SK-N-SH (cell line): ENCODE measurements around the gene GRB10.

Experiments
- FOXM1 ChIP-seq: IDR thresholded peaks from 2 replicates; pipeline ENCODE4 v1.4.0; 2012; ENCODE audit warnings: low read depth, mild to moderate bottlenecking
- POLR2AphosphoS5 ChIP-seq: IDR thresholded peaks from 2 replicates; pipeline ENCODE4 v1.6.1; 2012; ENCODE audit warnings: low read depth, low read length
- TF ChIP-seq, protein P1 (sequence below): fragments of 150-350 bp; IDR thresholded peaks from 2 replicates; pipeline ENCODE4 v1.6.1; 2017; ENCODE audit warnings: antibody characterized with exemption, low read length, low read depth, borderline replicate concordance
- TF ChIP-seq, protein P2 (sequence below): fragments of 200-600 bp; sonication (generic); IDR thresholded peaks from 2 replicates; pipeline ENCODE4 v1.6.1; 2017; ENCODE audit warnings: antibody characterized with exemption, mild to moderate bottlenecking, moderate library complexity

DNA sequence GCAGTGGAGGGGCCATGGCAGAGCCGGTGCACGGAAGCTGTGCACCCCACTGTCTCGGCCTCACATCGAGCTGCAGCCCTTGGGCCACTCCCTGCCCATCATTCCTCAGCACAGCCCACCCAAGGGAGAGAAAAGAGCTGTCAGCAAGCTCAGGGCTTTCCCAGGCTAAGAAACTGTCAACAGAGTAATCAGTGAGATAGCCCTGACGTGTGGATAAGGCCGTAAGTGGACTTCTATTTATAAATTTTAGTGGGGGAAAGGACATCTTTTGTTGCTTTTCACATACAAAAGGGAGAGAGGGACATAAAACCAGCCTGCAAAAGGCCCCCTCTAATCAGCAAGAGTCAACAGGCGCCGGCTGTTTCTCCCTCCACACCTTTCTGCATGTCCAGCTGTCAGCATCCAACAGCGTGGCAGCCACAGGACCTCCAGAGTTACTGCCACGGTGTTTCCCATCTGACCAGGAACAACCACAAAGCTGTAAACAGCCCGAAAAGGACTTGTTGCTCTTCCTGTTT lies 160.7 kb downstream of the GRB10 start:
- TF ChIP-seq, protein P1, sequence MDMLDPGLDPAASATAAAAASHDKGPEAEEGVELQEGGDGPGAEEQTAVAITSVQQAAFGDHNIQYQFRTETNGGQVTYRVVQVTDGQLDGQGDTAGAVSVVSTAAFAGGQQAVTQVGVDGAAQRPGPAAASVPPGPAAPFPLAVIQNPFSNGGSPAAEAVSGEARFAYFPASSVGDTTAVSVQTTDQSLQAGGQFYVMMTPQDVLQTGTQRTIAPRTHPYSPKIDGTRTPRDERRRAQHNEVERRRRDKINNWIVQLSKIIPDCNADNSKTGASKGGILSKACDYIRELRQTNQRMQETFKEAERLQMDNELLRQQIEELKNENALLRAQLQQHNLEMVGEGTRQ, result no peak
- TF ChIP-seq POLR2AphosphoS5, result no peak
- no peak for TF ChIP-seq FOXM1
- TF ChIP-seq, protein P2, sequence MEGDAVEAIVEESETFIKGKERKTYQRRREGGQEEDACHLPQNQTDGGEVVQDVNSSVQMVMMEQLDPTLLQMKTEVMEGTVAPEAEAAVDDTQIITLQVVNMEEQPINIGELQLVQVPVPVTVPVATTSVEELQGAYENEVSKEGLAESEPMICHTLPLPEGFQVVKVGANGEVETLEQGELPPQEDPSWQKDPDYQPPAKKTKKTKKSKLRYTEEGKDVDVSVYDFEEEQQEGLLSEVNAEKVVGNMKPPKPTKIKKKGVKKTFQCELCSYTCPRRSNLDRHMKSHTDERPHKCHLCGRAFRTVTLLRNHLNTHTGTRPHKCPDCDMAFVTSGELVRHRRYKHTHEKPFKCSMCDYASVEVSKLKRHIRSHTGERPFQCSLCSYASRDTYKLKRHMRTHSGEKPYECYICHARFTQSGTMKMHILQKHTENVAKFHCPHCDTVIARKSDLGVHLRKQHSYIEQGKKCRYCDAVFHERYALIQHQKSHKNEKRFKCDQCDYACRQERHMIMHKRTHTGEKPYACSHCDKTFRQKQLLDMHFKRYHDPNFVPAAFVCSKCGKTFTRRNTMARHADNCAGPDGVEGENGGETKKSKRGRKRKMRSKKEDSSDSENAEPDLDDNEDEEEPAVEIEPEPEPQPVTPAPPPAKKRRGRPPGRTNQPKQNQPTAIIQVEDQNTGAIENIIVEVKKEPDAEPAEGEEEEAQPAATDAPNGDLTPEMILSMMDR, result no peak
